GM21825 (cell line): Measurements from ENCODE around the gene SKOR1.

Source experiments
- ATAC-seq: cut with Tn5 transposase; IDR thresholded peaks from one replicate; pipeline ENCODE4 v1.9.1; 2021; ENCODE audit warnings: mild to moderate bottlenecking, moderate library complexity; ENCODE audit not compliant: unreplicated experiment

SKOR1 gene

DNA sequence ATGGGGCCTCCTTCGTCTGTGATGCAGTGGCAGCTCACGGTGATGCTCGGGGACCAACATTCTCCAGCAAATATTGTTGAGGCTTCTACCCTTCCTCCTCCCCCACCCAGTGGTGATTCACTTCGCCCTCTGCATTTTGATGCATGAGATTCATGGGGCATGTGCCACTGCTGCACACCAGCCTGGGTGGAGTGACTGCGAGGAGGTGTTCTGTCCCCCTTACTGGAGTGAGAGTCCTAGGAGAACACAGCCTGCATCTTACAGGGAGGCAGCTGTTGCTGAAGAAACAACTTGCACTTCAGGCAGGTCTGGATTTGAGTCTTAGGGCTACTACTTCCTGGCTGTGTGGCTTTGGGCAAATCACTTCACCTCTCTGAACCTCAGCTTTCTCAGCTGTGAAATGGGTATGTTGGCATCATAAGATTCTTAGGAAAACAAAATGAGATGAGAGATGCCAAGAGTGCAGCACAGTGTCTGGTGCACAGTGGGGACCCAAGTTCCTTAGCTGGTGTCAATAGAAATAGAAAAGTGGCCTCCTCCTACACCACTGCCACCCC lies 10.2 kb upstream of the SKOR1 start:
- ATAC-seq, result no peak

DNA sequence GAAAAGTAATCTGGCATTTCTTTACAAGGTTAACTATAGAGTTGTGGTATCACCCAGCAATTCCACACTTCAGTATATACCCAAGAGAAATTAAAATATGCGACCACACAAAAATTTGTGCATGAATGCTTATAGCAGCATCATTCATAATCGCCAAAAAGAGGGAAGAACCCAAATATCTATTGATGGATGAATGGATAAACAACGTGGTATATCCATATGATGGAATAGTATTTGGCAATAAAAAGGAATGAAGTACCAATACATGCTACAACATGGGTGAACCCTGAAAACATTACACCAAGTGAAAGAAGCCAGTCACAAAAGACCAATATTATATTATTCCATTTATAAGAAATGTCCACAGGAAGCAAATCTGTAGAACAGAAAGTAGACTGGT lies 8.6 kb upstream of the SKOR1 start:
- ATAC-seq, result no peak

DNA sequence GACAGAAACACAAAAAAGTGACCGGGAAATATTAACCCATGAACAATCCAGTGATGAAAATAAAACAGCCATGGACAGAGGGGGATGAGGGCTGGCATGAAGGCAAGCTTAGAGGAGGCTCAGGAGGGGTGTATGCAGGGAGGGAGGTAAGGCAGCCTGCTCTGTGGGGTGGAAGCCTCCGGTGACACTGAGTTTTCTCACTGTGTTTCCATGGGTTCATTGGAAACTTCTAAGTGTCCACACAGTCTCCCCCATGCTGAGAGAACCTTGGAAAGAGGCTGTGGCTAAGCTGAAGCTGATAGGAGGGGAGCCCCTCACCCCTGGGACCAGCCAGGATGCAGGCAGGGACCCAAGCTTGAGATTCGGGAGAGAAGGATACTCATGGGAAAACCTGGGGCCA lies 6.8 kb upstream of the SKOR1 start:
- no peak for ATAC-seq

DNA sequence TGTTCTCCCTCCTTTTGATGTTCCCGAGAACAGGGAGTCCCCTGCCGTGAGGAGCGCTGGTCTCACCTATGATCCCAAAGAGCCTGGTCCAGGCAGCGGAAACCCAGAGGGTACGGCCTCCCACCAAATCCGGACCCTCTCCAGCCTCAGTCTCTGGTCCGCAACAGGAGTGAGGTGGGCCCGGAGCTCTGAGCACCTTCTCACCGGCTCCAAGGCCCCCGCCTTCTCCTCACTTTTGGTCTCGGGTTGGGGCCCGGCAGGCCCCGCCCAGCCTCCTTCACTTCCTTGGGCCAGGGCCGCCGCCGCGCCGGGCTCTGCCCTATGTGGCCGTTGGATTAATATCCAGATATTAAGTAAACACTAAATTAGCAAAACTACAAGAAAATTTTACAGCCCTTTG lies 5.7 kb upstream of the SKOR1 start:
- no peak for ATAC-seq

DNA sequence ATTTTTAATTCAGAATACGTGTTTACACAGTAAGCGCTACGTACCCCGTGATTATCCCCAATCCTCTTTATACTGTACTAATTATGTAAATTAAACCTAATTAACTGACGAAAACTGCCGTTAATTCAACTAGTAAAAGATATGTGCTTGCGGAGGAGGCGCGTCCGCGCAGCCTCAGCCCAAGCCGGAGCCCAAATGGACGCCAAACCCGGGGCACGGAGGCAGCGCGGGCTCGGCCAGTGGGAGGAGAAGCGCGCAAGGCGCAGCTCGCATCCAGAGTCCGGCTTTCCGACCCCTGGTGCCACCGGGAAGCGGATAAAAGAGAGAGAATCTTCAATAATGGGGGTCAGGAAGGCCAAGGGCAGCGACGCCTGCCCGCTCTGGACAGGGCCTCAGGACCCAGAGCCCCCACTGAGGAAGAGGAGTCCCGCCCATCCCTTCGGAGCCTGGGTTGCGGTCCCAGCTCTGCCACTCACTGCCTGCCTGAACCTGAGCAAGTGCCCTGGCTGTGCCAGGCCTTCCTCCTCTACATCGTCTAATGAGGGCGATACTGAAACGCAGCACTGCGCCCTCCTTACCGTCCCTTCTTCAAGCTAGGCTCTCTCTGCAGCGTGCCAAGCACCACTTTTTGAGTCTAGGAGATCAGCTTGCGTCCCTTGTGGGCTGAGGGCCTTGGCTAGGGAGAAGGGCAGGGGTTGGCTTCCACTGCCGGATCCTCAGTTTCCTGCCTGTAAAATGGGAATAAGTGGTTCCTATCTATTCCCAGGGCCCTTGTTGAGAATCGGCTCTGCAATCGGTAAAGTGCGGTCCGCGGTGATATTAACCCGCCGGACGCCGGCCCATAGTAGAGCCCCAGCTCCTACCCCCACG lies 5.0 kb upstream of the SKOR1 start:
- no peak for ATAC-seq

DNA sequence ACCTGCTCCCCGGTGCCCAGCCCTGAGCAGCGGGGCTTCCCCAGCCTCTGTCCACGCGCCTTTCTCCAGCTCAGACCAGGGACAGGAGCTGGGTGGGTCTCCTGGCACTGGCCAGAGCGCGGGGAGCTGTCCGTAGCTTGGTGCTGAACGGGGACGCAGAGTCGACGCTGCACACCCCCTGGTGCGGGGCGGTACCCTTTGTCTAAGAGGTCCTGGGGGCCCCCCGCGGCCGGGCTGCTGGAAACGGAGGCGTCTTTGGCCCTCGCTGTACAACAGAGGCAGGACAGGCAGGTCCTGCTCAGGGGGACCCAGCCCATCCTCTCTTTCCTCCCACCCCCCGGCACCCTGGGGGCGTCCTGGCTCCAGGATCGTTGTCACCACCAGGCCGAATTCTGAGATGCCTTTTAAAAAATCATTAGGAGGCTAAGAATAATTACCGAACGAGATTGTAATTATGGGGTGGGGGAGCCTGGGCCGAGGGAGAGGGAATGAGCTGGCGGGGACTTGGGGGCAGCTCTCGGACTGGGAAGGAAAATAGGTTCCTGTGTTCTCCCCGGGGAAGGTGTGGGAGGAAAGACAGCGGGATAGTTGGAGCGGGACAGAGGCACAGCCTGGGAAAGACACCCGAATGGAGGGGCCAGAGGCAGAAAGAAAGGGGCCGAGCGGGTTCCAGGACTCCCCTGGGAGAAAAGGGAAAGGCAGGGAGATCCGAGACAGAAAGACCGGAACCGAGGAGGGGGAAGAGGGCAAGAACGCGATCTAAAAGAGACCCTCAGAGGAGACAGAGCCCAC lies 4.1 kb upstream of the SKOR1 start:
- ATAC-seq, result no peak

DNA sequence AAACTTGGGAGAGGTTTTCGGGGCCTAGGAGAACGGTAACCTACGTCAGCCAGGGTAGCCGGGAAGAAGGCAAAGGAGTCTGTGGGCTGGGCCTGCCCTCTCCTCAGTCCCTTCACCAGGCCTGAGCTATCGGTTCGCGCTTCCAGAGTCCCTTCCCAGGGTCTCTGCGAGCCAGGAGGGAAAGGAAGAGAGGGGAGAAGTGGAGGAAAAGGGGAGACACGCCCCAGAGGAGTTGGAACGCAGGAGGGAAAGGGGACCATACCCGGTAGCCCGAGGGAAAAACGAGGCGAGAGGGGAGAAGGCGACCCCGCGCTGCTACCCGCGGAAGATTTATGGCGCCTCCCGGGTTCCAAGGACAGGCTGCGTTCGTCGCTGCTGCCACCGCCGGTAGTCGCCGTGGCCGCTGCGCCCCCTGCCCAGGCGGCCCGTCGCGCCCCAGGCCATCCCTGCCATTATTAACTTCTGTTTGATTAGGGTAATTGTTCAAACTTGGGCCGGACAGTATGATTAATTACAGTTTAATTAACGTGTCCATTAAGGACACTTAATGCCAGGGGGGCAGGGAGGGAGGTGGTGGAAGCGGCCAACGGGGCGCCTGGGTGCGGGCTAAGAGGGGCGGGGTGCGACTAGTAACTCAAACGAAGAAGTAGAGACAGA lies 3.4 kb upstream of the SKOR1 start:
- ATAC-seq, result no peak

DNA sequence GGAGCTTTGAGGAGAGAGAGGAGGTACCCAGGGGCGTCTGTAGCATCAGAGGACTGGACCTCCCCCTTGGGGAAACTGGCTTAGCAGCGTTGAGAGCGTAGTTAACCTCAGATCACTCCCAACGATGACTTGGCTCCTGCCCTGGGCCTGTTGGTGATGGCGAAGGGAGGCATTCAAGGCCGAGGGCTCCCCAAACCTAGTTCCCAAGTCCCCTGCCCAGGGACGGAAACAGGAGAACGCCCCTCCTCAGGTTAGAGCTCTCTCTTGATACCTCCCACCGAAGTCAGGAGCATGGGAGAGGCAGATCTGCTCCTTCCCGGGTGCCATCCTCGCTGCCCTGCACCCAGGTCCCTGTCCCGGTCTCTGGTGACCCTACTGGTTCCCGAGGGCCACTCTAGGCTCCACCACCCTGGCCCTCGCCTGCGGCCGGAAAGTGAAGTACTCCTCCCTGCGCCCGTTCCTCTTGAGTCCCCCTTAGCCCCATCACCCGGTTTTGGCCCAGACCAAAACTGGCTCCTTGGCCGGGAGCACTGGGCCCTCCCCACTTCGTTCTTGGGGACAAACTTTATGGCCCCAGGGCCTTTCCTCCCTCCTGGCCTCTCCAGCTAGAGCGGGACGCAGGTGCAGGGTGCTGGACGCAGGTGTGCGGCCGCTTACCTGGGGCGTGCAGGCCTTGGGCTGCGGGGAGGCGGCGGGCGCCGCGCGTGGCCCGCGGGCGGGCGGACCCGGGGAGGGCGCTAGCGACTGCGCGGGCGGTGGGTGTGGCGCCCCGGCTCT lies 2.6 kb upstream of the SKOR1 start:
- no peak for ATAC-seq

DNA sequence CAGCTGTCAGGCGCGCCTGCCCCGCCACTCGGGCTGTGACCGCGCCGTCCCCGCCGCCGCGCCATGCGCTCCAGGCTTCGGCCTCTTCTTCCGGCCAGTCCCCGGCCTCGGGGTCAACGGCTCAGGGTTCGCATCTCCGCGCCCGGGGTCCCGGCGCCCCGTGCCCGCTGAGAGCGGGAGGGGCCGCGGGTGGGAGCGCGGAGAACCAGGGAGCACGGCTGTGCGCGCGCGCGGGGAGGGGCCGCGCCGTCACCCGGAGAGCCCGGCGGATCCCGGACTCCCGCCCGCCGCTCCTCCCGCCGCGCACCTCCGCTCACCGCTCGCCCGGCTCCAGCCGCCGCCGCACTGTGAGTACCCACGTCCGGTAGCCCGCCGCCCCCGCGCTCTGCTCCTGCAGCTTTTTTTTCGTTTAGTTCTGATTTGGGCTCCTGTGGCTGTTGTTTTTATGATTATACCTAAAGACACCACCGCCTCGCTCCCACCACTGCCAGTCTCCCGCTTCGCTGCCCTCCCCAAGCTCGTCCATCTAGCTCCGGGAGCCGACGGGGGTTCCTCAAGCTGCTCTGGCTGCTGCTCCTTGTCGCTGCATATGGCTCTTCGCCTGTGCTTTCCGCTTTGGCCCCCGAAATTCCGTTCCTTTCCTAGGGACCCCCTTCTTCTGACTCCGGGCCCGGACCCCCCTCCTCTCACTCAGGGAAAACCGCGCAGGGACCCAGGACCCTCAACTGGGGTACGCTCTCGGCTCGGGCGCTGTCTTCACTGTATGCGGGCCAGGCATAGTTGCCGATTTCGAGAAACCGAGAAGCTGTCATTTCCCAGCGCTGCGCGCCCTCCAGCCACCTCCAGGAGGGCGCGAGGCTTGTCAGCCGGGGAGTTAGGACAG lies 1.8 kb upstream of the SKOR1 start:
- ATAC-seq, result no peak

DNA sequence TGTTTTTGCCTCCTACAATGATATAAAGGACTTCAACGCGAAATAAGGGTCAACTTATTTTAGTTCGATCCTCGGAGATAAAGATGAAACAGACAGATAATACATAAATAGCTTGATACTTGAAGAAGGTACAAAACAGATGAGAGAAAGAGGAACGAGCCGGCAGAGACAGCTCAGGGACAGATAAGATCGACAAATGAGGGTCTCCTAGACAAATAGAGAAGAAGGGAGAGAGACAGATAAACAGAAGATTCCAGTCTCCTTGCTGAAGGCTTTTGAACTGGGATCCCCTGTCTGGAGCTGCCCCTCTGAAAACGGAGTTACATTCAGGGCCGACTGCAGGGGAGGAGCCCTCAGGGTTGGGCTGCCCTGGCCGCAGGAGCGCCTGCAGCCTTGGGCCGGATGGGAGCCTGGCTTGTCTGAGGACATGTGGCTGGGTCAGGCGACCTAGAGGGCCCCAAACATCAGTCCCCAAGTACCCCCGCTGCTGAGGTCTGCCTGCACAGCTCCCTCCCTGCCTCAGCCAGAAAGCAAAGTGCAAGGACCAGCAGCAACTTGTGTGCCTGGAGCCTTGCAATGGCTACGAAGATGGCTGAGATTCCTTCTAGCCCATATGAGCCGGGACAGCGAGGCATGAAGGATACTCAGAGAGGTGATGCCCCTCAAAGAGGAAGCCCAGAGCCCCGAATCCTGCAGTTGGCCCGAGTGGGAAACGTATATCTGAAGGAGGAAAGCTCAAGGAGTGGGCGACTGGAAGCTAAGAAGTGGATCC lies 926 bp upstream of the SKOR1 start:
- no peak for ATAC-seq

DNA sequence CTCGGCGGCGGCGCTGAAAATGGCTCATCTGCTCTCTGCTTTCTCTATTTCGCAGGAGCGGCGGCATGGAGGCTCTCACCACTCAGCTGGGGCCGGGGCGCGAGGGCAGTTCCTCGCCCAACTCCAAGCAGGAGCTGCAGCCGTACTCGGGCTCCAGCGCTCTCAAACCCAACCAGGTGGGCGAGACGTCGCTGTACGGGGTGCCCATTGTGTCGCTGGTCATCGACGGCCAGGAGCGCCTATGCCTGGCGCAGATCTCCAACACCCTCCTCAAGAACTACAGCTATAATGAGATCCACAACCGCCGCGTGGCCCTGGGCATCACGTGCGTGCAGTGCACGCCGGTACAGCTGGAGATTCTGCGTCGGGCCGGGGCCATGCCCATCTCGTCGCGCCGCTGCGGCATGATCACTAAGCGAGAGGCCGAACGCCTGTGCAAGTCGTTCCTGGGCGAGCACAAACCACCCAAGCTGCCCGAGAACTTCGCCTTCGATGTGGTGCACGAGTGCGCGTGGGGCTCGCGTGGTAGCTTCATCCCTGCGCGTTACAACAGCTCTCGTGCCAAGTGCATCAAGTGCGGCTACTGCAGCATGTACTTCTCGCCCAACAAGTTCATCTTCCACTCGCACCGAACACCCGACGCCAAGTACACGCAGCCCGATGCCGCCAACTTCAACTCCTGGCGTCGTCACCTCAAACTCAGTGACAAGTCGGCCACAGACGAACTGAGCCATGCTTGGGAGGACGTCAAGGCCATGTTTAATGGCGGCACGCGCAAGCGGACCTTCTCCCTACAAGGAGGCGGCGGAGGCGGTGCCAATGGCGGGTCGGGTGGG lies 790 bp downstream of the SKOR1 start:
- no peak for ATAC-seq

DNA sequence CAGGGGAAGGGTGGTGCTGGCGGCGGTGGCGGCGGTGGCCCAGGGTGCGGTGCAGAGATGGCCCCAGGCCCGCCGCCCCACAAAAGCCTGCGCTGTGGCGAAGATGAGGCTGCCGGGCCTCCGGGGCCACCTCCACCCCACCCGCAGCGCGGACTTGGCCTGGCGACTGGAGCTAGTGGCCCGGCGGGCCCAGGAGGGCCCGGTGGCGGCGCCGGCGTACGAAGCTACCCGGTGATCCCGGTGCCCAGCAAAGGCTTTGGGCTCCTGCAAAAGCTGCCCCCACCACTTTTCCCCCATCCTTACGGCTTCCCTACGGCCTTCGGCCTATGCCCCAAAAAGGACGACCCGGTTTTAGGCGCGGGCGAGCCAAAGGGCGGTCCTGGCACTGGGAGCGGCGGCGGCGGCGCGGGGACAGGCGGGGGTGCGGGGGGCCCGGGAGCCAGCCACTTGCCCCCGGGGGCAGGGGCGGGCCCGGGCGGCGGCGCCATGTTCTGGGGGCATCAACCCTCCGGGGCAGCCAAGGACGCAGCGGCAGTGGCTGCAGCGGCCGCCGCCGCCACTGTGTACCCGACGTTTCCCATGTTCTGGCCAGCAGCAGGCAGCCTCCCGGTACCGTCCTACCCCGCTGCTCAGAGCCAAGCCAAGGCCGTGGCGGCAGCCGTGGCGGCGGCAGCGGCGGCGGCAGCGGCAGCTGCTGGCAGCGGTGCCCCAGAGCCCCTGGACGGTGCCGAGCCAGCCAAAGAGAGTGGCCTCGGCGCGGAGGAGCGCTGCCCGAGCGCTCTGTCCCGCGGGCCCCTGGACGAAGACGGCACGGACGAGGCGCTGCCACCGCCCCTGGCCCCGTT lies 1.6 kb downstream of the SKOR1 start:
- ATAC-seq, result no peak

DNA sequence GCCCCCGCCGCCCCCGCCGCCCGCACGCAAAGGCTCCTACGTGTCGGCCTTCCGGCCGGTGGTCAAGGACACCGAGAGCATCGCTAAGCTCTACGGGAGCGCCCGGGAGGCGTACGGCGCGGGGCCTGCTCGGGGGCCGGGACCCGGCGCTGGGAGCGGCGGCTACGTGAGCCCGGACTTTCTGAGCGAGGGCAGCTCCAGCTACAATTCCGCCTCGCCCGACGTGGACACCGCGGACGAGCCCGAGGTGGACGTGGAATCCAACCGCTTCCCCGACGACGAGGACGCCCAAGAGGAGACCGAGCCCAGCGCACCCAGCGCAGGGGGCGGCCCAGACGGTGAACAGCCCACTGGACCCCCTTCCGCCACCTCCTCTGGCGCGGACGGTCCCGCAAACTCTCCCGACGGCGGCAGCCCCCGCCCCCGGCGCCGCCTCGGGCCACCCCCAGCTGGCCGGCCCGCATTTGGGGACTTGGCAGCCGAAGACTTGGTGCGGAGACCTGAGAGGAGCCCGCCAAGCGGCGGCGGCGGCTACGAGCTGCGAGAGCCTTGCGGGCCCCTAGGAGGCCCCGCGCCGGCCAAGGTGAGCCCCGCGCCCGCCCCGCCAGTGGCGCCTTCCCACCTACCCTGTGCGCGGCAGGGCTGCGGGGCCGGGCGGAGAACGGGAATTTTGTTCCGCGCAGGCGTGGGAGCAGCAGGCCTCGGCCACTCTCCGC lies 2.4 kb downstream of the SKOR1 start:
- ATAC-seq, result no peak

DNA sequence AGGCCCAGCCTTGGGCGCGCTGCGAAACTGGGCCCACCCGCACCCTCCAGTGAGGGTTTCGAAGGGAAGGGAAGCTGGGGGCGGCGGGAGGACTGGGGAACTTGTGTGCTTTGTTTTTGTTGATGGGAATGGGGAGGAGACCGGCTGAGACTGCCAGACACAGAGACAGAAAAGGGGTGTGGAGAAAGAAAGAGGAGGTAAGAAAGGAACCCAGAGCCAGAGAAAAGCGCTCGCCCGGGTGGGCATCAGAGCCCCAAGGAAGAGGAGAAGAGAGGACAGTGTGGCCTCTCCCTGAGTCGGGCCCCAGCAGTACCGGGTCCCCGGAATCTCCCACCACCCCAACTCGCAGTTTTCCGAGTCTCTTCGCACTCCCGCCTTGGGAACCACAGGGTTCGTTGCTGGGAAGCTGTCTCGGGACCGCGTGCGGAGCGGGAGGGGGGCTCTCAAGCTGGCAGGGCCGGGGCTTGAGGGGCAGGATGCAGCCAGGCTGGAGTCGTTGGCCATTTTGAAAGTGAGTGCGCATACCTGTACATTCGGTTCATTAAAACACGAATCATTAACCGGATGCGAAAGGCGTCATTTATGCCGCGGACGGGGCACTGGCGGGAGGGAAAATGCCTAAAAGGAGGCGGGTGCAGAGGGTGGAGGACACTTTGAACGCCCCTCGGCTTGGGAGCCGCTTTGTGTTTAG lies 3.1 kb downstream of the SKOR1 start:
- no peak for ATAC-seq

DNA sequence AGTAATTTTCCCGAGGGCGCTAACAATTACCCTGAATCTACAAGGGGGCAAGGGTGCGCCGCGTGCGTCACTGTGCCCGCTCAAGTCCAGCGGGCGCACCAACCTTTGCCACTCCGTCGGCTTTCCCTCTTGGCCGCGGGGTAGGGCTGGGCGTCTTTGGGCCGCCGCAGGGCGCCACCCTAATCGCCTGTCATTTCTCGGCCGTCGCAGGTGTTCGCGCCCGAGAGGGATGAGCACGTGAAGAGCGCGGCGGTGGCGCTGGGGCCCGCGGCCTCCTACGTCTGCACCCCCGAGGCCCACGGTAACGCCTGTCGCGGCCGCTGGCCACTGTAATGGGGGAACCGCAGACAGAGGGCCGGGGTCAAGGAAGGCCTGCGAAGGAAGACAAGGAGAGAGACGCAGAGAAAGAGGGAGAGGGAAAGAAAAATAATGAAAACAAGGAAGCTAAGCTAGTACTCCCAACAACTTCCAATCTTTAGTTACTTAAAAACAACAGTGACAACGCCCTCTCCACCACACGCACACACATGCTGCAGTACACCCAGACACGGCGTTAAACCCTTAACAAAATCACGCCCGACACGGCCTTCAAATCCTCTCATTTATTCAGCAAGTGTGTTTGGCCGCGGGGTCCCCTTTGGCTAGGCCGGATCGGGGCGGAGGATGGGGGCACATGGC lies 3.8 kb downstream of the SKOR1 start:
- ATAC-seq, result no peak
